Measurements from ENCODE around the gene CCM2L. TPM values are rescaled to one million over a fixed set of nuclear protein-coding genes. Genes with fewer than 3 reads are reported as not detected.

Gene CCM2L
- total and polyA plus RNA-seq, 2 donors (not counting 1 experiment from before 2014, with no cell fraction given): not detected

- Histone ChIP-seq H3K79me2 (ENCODE audit: control insufficient read depth, insufficient read depth, low read length) (no peaks in the 10 kb centered on the region), H3K27ac (ENCODE audit: low read length in 2 of 2) (no peak overlapping the region), H4K20me1 (ENCODE audit: control insufficient read depth, insufficient read depth, low read length, poor library complexity, severe bottlenecking) (no peaks in the 10 kb centered on the region), H2AFZ (ENCODE audit: insufficient read depth, low read depth, low read length, poor library complexity, severe bottlenecking) (no peak overlapping the region), H3K4me2 (replicated peaks; ENCODE audit: low read depth, low read length, poor library complexity, severe bottlenecking) (no peak overlapping the region), H3K36me3 (replicated peaks in 1 of 2; ENCODE audit: control extremely low read depth in 1 of 2, control insufficient read depth in 1 of 2, extremely low read depth in 1 of 2, insufficient read depth in 2 of 2, low read length in 1 of 2) (peaks cover 0 to 5% of the 10 kb centered on the region in 2 experiments), H3K4me3 (ENCODE audit: control extremely low read depth in 1 of 5, extremely low read depth in 1 of 5, insufficient read depth in 1 of 5, low read depth in 2 of 5, low read length in 4 of 5) (no peak overlapping the region), H3K9me3 (ENCODE audit: control extremely low read depth in 1 of 3, control insufficient read depth in 2 of 3, insufficient read depth in 1 of 3, low read length in 2 of 3) (no peaks in the 10 kb centered on the region), H3K27me3 (replicated peaks in 1 of 4; ENCODE audit: control extremely low read depth in 1 of 4, control insufficient read depth in 3 of 4, insufficient read depth in 4 of 4, low read length in 3 of 4) (peaks cover 0 to 3% (median 0%) of the 10 kb centered on the region in 4 experiments), H3K4me1 (ENCODE audit: control insufficient read depth in 2 of 2, insufficient read depth in 2 of 2, low read length in 2 of 2) (peaks cover 21 to 38% of the 10 kb centered on the region in 2 donors), H3K9ac (ENCODE audit: low read length) (no peak overlapping the region)
- Mint-ChIP-seq H3K4me3 (peak overlapping the region; percentile 90), H3K4me1 (peaks cover 32% of the 10 kb centered on the region), H3K9me3 (ENCODE audit: insufficient read depth) (no peaks in the 10 kb centered on the region), H3K27me3 (no peaks in the 10 kb centered on the region), H3K27ac (no peak overlapping the region)
- ATAC-seq (ENCODE audit: low read depth): no peak
- peak; percentile 46 for DNase-seq
- 100% methylated on average over 1 of the region's 4 CpGs for WGBS (ENCODE audit: insufficient coverage)
- intact Hi-C loops (cut with micrococcal nuclease): no loop called here
- TF ChIP-seq, protein P1, sequence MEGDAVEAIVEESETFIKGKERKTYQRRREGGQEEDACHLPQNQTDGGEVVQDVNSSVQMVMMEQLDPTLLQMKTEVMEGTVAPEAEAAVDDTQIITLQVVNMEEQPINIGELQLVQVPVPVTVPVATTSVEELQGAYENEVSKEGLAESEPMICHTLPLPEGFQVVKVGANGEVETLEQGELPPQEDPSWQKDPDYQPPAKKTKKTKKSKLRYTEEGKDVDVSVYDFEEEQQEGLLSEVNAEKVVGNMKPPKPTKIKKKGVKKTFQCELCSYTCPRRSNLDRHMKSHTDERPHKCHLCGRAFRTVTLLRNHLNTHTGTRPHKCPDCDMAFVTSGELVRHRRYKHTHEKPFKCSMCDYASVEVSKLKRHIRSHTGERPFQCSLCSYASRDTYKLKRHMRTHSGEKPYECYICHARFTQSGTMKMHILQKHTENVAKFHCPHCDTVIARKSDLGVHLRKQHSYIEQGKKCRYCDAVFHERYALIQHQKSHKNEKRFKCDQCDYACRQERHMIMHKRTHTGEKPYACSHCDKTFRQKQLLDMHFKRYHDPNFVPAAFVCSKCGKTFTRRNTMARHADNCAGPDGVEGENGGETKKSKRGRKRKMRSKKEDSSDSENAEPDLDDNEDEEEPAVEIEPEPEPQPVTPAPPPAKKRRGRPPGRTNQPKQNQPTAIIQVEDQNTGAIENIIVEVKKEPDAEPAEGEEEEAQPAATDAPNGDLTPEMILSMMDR (IDR thresholded peaks at IDR 0.05): no peak
- no peak for TF ChIP-seq EZH2 (IDR thresholded peaks at IDR 0.05; ENCODE audit: borderline replicate concordance, insufficient read depth, low read depth, low read length, poor library complexity, severe bottlenecking)
- POLR2A ChIA-PET: interaction anchor here (1.2 to 1.6 kb wide), 2 partner anchors 10 to 15 kb away, joined by 3 to 6 read pairs; no protein-coding TSS in a partner anchor
- CTCF ChIA-PET: interaction anchor here (0.6 to 1.3 kb wide), 3 partner anchors 9 to 19 kb away, joined by 3 to 5 read pairs (median 5); no protein-coding TSS in a partner anchor
These were observed 40.1 kb downstream of the CCM2L start for GRCh38 chr20:32050324-32050841.

GRCh38 chr20:32050851-32051556, 40.8 kb downstream of the CCM2L start:
- H3K4me2 ChIP-seq (replicated peaks; ENCODE audit: low read depth, low read length, poor library complexity, severe bottlenecking): peak overlapping the region; percentile 100
- ATAC-seq (ENCODE audit: low read depth): peak; percentile 13
- ChIA-PET POLR2A (interaction anchor here (1.2 to 1.6 kb wide), 2 partner anchors 11 to 16 kb away, joined by 3 to 6 read pairs; no protein-coding TSS in a partner anchor), CTCF (interaction anchor here (0.6 to 1.3 kb wide), 3 partner anchors 9 to 20 kb away, joined by 3 to 5 read pairs (median 5); no protein-coding TSS in a partner anchor)
- peak overlapping the region in 3 of 5 experiments; percentile 73 to 93 (median 85) for H3K4me3 ChIP-seq (ENCODE audit: control extremely low read depth in 1 of 5, extremely low read depth in 1 of 5, insufficient read depth in 1 of 5, low read depth in 2 of 5, low read length in 4 of 5)
- peaks cover 0 to 5% of the 10 kb centered on the region in 2 experiments for H3K36me3 ChIP-seq (replicated peaks in 1 of 2; ENCODE audit: control extremely low read depth in 1 of 2, control insufficient read depth in 1 of 2, extremely low read depth in 1 of 2, insufficient read depth in 2 of 2, low read length in 1 of 2)
- no peaks in the 10 kb centered on the region for H3K9me3 ChIP-seq (ENCODE audit: control extremely low read depth in 1 of 3, control insufficient read depth in 2 of 3, insufficient read depth in 1 of 3, low read length in 2 of 3)
- Mint-ChIP-seq H3K4me1 (peaks cover 36% of the 10 kb centered on the region), H3K9me3 (ENCODE audit: insufficient read depth) (no peaks in the 10 kb centered on the region), H3K4me3 (peak overlapping the region; percentile 90), H3K27me3 (no peaks in the 10 kb centered on the region), H3K27ac (peak overlapping the region; percentile 90)
- H3K9ac ChIP-seq (ENCODE audit: low read length): peak overlapping the region; percentile 87
- H3K4me1 ChIP-seq (ENCODE audit: control insufficient read depth in 2 of 2, insufficient read depth in 2 of 2, low read length in 2 of 2): peaks cover 25 to 43% of the 10 kb centered on the region in 2 donors
- WGBS (ENCODE audit: insufficient coverage): 10% methylated on average over 16 of the region's 17 CpGs
- H4K20me1 ChIP-seq (ENCODE audit: control insufficient read depth, insufficient read depth, low read length, poor library complexity, severe bottlenecking): no peaks in the 10 kb centered on the region
- H3K27ac ChIP-seq (ENCODE audit: low read length in 2 of 2): no peak overlapping the region
- H3K79me2 ChIP-seq (ENCODE audit: control insufficient read depth, insufficient read depth, low read length): no peaks in the 10 kb centered on the region
- peaks cover 0 to 3% (median 0%) of the 10 kb centered on the region in 4 experiments for H3K27me3 ChIP-seq (replicated peaks in 1 of 4; ENCODE audit: control extremely low read depth in 1 of 4, control insufficient read depth in 3 of 4, insufficient read depth in 4 of 4, low read length in 3 of 4)
- DNase-seq: peak; percentile 52
- H2AFZ ChIP-seq (ENCODE audit: insufficient read depth, low read depth, low read length, poor library complexity, severe bottlenecking): peak overlapping the region; percentile 34
- intact Hi-C loops (cut with micrococcal nuclease): no loop called here
- TF ChIP-seq, protein P1 (IDR thresholded peaks at IDR 0.05): no peak
- no peak for TF ChIP-seq EZH2 (IDR thresholded peaks at IDR 0.05; ENCODE audit: borderline replicate concordance, insufficient read depth, low read depth, low read length, poor library complexity, severe bottlenecking)
